C4-2B (cell line): ENCODE data around the gene ZNF423.

ENCODE experiments used
- ZFX ChIP-seq: fragments of 450-650 bp; IDR thresholded peaks from 2 replicates; pipeline ENCODE4 v1.6.1; 2017
- TF ChIP-seq, protein P1 (sequence below): fragments of 450-650 bp; conservative IDR thresholded peaks from 2 replicates; pipeline ENCODE4 v1.5.1; 2017; ENCODE audit warnings: mild to moderate bottlenecking

DNA sequence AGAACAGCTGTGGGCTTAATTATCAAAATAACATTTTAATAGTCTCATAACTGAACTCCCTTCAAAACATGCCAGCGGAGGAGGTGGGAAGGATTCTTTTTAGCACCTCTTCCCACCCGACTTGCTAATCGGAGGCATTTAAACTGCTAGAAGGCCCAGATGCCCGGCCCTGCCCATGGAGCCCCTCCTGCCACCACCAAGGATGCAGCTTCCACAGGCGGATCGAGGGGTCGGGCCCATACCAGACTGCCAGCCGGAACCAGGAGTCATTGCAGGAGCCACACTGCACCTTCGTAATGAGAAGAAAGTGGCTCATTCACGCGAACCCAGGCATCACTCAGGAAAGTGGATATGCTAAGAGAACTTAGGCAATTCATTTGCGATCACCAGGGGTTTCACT is 281.1 kb downstream of the ZNF423 start:
- TF ChIP-seq, protein P1, sequence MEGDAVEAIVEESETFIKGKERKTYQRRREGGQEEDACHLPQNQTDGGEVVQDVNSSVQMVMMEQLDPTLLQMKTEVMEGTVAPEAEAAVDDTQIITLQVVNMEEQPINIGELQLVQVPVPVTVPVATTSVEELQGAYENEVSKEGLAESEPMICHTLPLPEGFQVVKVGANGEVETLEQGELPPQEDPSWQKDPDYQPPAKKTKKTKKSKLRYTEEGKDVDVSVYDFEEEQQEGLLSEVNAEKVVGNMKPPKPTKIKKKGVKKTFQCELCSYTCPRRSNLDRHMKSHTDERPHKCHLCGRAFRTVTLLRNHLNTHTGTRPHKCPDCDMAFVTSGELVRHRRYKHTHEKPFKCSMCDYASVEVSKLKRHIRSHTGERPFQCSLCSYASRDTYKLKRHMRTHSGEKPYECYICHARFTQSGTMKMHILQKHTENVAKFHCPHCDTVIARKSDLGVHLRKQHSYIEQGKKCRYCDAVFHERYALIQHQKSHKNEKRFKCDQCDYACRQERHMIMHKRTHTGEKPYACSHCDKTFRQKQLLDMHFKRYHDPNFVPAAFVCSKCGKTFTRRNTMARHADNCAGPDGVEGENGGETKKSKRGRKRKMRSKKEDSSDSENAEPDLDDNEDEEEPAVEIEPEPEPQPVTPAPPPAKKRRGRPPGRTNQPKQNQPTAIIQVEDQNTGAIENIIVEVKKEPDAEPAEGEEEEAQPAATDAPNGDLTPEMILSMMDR = no peak
- no peak for TF ChIP-seq ZFX
